ENCODE data around the gene FH.

DNA sequence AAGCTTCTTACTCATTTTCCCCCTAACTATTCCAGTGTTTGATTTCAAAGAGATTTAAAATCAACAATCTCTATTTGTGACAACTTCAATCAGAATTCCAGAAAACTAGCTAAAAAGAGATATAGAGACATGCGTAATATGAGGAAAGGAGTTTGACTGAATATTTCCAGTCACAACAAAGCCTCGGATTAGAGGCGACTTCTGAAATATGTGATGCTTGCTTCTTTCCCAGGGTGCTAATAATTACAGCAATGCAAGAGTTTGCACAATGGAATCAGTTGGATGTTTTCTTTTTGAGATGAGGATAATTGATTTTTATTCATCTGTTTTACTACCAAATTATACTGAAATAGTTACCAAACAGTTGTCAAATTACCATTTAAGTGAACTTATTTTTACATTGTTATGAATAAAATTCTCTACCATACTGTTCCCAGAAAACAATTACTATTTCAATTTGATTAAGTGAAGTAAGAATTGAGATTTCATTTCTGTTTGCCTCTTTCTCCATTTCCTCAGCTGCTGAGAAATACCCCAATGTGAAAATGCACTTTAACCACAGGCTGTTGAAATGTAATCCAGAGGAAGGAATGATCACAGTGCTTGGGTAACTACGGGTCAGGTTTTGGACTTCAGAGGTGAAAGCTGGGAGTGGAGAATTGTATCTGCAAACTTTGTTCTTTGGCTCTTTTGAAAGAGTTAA lies 40.7 kb upstream of the FH start:
- TF ChIP-seq, protein P1, sequence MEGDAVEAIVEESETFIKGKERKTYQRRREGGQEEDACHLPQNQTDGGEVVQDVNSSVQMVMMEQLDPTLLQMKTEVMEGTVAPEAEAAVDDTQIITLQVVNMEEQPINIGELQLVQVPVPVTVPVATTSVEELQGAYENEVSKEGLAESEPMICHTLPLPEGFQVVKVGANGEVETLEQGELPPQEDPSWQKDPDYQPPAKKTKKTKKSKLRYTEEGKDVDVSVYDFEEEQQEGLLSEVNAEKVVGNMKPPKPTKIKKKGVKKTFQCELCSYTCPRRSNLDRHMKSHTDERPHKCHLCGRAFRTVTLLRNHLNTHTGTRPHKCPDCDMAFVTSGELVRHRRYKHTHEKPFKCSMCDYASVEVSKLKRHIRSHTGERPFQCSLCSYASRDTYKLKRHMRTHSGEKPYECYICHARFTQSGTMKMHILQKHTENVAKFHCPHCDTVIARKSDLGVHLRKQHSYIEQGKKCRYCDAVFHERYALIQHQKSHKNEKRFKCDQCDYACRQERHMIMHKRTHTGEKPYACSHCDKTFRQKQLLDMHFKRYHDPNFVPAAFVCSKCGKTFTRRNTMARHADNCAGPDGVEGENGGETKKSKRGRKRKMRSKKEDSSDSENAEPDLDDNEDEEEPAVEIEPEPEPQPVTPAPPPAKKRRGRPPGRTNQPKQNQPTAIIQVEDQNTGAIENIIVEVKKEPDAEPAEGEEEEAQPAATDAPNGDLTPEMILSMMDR (IDR thresholded peaks at IDR 0.05; ENCODE audit: low read depth, low read length) = no peak
- TF ChIP-seq EZH2phosphoT487 (IDR thresholded peaks at IDR 0.05; ENCODE audit: low read depth) = no peak

Measured in OCI-LY3 (cell line).